ENCODE measurements around the gene MR1. TPM values are rescaled to one million over a fixed set of nuclear protein-coding genes. Genes with fewer than 3 reads are reported as not detected.

Gene MR1
- total RNA-seq, 2 donors from 2014 or later, result 9.9 to 10.0 TPM

DNA sequence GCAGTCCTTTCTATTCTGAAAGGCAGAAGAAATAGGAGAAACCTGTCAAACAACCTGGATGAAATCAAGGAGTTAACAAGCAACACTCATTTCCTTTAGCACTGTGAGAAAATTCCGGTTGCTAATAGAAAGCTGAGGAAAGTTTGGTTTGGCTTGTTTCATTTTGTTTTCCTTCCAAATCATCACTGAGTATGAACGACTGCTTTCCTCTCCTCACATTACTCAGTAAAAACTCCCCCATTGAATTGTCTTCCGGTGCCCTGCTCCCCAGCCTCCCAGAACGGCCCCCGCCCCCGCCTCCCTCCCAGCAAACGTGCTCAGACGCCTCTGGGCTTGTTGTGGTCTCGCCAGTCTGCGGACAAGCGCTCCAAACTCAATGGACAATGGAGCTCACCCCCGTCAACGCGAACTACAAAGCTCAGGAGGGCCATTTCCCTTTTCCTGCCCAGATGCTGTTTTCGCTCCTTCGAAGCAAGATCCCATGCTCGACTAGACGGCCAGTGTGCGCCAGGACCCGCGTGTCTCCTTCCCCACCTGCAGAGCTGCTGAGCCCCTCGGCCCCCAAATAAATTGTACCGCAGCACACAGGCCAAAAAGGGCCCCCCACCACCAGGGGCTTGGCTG, 11.9 kb upstream of the MR1 start:
- Histone ChIP-seq H3K27me3 (no peaks in the 10 kb centered on the region), H3K4me3 (peak overlapping the region; percentile 86 to 97), H3K4me1 (peaks cover 0 to 31% of the 10 kb centered on the region in 2 donors), H3K27ac (peak overlapping the region; percentile 93 to 95), H3K9me3 (no peaks in the 10 kb centered on the region), H3K36me3 (no peaks in the 10 kb centered on the region)
- peak; percentile 68 for DNase-seq (ENCODE audit: low spot score)
- TF ChIP-seq, protein P1, sequence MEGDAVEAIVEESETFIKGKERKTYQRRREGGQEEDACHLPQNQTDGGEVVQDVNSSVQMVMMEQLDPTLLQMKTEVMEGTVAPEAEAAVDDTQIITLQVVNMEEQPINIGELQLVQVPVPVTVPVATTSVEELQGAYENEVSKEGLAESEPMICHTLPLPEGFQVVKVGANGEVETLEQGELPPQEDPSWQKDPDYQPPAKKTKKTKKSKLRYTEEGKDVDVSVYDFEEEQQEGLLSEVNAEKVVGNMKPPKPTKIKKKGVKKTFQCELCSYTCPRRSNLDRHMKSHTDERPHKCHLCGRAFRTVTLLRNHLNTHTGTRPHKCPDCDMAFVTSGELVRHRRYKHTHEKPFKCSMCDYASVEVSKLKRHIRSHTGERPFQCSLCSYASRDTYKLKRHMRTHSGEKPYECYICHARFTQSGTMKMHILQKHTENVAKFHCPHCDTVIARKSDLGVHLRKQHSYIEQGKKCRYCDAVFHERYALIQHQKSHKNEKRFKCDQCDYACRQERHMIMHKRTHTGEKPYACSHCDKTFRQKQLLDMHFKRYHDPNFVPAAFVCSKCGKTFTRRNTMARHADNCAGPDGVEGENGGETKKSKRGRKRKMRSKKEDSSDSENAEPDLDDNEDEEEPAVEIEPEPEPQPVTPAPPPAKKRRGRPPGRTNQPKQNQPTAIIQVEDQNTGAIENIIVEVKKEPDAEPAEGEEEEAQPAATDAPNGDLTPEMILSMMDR (IDR thresholded peaks at IDR 0.05), result no peak

DNA sequence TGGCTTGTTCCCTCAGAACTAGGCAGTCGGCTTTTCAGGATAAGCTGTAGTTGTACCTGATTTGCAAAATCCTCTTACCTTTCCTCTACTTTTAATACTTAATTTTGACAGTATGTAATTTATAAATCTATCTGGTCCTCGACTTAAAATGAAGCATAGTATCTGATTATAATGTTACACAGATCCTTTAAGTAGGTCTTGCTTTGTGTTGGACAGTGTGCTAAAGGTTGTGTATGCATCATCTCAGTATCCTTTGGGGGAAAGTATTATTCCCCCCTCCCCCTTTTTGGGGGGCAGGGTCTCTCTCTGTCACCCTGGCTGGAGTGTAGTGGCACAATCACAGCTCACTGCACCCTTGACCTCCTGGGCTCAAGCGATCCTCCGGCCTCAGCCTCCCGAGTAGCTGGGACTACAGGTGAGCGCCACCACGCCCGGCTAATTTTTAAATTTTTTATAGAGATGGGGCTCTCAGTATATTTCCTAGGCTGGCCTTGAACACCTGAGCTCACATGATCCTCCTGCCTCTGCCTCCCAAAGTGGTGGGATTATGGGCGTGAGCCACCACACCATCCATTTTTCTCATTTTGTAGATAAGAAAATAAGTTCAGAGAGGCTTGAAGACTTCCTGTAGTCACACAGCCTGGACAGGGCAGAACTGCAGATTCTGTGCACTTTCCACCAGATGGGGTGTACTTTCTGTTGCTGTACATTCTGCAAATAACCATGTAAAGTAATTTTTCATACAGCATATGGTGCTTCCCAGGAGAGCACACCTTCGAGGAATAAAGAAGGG, 10.3 kb upstream of the MR1 start:
- Histone ChIP-seq H3K27me3 (no peaks in the 10 kb centered on the region), H3K36me3 (no peaks in the 10 kb centered on the region), H3K27ac (peak overlapping the region; percentile 37 to 93), H3K4me3 (peak overlapping the region; percentile 19 to 97), H3K9me3 (no peaks in the 10 kb centered on the region), H3K4me1 (peaks cover 0 to 31% of the 10 kb centered on the region in 2 donors)
- DNase-seq (ENCODE audit: low spot score), result no peak
- TF ChIP-seq, protein P1 (IDR thresholded peaks at IDR 0.05), result no peak

DNA sequence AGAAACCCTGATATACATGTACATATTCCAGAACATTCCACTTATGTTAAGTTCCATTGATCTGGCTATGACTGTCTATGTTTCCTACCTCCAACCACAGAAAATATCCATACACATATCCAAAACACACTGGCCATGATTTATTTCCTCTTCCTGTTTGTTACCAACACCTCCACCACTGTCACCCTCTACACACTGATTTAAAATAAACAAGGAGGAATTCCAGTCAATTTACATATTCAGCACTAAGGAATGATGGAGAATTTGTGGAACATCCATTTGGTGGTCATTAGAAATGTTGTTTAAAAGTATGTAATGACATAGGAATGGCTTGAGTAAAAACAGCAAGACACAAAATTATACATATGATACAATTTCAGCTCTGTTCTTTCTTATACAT, 5.6 kb upstream of the MR1 start:
- Histone ChIP-seq H3K27me3 (no peaks in the 10 kb centered on the region), H3K9me3 (no peaks in the 10 kb centered on the region), H3K4me3 (no peak overlapping the region), H3K27ac (no peak overlapping the region), H3K36me3 (no peaks in the 10 kb centered on the region), H3K4me1 (peaks cover 0 to 12% of the 10 kb centered on the region in 2 donors)
- no peak for DNase-seq (ENCODE audit: low spot score)
- TF ChIP-seq, protein P1 (IDR thresholded peaks at IDR 0.05), result no peak

DNA sequence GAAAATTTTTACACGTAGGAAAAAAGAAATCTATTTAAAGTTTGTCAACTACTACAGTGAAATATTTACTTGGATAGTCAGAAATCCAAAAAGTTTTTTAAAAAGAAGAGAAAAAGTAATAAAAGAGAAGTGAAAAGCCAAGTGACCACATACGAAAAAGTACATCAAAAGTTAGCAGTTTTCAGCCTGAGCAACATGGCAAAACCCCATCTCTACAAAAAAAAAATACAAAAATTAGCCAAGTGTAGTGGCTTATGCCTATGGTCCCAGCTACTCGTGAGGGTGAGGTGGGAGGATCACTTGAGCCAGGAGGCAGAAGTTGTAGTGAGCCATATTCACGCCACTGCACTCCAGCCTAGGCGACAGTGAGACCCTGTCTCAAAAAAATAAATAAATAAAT, 5.2 kb upstream of the MR1 start:
- H3K4me1 ChIP-seq, result peaks cover 0 to 12% of the 10 kb centered on the region in 2 donors
- H3K4me3 ChIP-seq, result no peak overlapping the region
- H3K27me3 ChIP-seq, result no peaks in the 10 kb centered on the region
- TF ChIP-seq, protein P1 (IDR thresholded peaks at IDR 0.05), result no peak
- DNase-seq (ENCODE audit: low spot score), result no peak
- H3K36me3 ChIP-seq, result no peaks in the 10 kb centered on the region
- H3K27ac ChIP-seq, result no peak overlapping the region
- no peaks in the 10 kb centered on the region for H3K9me3 ChIP-seq

DNA sequence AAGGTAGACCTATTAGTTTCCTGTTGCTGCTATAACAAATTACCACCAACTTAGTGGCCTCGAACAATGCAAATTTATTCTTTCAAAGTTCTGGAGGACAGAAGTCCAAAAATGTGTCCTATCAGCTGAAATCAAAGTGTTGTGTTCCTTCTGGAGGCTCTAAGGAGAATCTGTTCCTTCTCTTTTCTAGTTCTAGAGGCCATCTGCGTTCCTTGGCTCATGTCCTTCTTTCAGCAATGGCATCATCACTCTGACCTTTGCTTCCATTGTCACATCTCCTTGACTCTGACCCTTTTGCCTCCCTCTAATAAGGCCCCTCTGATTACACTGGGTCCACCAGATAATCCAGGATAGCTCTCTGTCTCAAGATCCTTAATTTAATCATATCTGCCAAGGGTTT, 1.2 kb upstream of the MR1 start:
- H3K27ac ChIP-seq, result peak overlapping the region; percentile 92 to 93
- no peaks in the 10 kb centered on the region for H3K36me3 ChIP-seq
- no peaks in the 10 kb centered on the region for H3K9me3 ChIP-seq
- no peak for DNase-seq (ENCODE audit: low spot score)
- TF ChIP-seq, protein P1 (IDR thresholded peaks at IDR 0.05), result no peak
- H3K4me3 ChIP-seq, result no peak overlapping the region
- H3K4me1 ChIP-seq, result peaks cover 0 to 35% of the 10 kb centered on the region in 2 donors
- no peaks in the 10 kb centered on the region for H3K27me3 ChIP-seq

Measured in right atrium auricular region (tissue), 2 donors.